ENCODE results near the gene IST1. TPM values are rescaled to one million over a fixed set of nuclear protein-coding genes. Genes with fewer than 3 reads are reported as not detected.

IST1 gene
- total RNA-seq, 1 experiment from 2014 or later: 206 TPM

- Histone ChIP-seq H3K27me3 (replicated peaks; ENCODE audit: insufficient read depth, low read depth, low read length, poor library complexity) (no peaks in the 10 kb centered on the region), H3K9me3 (ENCODE audit: low read depth, low read length, poor library complexity, severe bottlenecking) (no peaks in the 10 kb centered on the region), H3K4me3 (ENCODE audit: low read depth, low read length, poor library complexity, severe bottlenecking) (no peak overlapping the region), H3K36me3 (ENCODE audit: insufficient read depth, low read length, poor library complexity, severe bottlenecking) (peaks cover 43% of the 10 kb centered on the region), H3K4me1 (ENCODE audit: insufficient read depth, low read length, poor library complexity, severe bottlenecking) (no peaks in the 10 kb centered on the region), H3K27ac (ENCODE audit: low read depth, low read length, poor library complexity, severe bottlenecking) (no peak overlapping the region)
- TF ChIP-seq, protein P1, sequence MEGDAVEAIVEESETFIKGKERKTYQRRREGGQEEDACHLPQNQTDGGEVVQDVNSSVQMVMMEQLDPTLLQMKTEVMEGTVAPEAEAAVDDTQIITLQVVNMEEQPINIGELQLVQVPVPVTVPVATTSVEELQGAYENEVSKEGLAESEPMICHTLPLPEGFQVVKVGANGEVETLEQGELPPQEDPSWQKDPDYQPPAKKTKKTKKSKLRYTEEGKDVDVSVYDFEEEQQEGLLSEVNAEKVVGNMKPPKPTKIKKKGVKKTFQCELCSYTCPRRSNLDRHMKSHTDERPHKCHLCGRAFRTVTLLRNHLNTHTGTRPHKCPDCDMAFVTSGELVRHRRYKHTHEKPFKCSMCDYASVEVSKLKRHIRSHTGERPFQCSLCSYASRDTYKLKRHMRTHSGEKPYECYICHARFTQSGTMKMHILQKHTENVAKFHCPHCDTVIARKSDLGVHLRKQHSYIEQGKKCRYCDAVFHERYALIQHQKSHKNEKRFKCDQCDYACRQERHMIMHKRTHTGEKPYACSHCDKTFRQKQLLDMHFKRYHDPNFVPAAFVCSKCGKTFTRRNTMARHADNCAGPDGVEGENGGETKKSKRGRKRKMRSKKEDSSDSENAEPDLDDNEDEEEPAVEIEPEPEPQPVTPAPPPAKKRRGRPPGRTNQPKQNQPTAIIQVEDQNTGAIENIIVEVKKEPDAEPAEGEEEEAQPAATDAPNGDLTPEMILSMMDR (conservative IDR thresholded peaks at IDR 0.05; ENCODE audit: low read depth, low read length): no peak
- TF ChIP-seq EZH2 (IDR thresholded peaks at IDR 0.05; ENCODE audit: borderline replicate concordance, low read depth, low read length, poor library complexity, severe bottlenecking): no peak
- intact Hi-C loops (cut with micrococcal nuclease; ENCODE audit: unreplicated experiment): no loop called here
- no TSS peak for BruUV-seq (replicated peaks)
- ChIA-PET POLR2A (ENCODE audit: low non-redundant PET) (interaction anchor here (0.6 kb wide), 1 partner anchor 14 kb away, joined by 4 read pairs; no protein-coding TSS in a partner anchor), CTCF (no interaction called here)
- no peak for DNase-seq (ENCODE audit: low spot score)
Observed at GRCh38 chr16:71912534-71913275, 17.4 kb downstream of the IST1 start.

- no TSS peak for BruUV-seq (replicated peaks)
- intact Hi-C loops (cut with micrococcal nuclease; ENCODE audit: unreplicated experiment): no loop called here
- ChIA-PET POLR2A (ENCODE audit: low non-redundant PET) (no interaction called here), CTCF (interaction anchor here (0.7 kb wide), 1 partner anchor 32 kb away, joined by 4 read pairs; no protein-coding TSS in a partner anchor)
- H3K27me3 ChIP-seq (replicated peaks; ENCODE audit: insufficient read depth, low read depth, low read length, poor library complexity): no peaks in the 10 kb centered on the region
- H3K4me1 ChIP-seq (ENCODE audit: insufficient read depth, low read length, poor library complexity, severe bottlenecking): no peaks in the 10 kb centered on the region
- peaks cover 12% of the 10 kb centered on the region for H3K9me3 ChIP-seq (ENCODE audit: low read depth, low read length, poor library complexity, severe bottlenecking)
- no peak overlapping the region for H3K27ac ChIP-seq (ENCODE audit: low read depth, low read length, poor library complexity, severe bottlenecking)
- no peak for DNase-seq (ENCODE audit: low spot score)
- no peak overlapping the region for H3K4me3 ChIP-seq (ENCODE audit: low read depth, low read length, poor library complexity, severe bottlenecking)
- peaks cover 50% of the 10 kb centered on the region for H3K36me3 ChIP-seq (ENCODE audit: insufficient read depth, low read length, poor library complexity, severe bottlenecking)
- TF ChIP-seq, protein P1 (conservative IDR thresholded peaks at IDR 0.05; ENCODE audit: low read depth, low read length): no peak
- no peak for TF ChIP-seq EZH2 (IDR thresholded peaks at IDR 0.05; ENCODE audit: borderline replicate concordance, low read depth, low read length, poor library complexity, severe bottlenecking)
Observed at GRCh38 chr16:71914802-71915201, 19.5 kb downstream of the IST1 start.

DNA sequence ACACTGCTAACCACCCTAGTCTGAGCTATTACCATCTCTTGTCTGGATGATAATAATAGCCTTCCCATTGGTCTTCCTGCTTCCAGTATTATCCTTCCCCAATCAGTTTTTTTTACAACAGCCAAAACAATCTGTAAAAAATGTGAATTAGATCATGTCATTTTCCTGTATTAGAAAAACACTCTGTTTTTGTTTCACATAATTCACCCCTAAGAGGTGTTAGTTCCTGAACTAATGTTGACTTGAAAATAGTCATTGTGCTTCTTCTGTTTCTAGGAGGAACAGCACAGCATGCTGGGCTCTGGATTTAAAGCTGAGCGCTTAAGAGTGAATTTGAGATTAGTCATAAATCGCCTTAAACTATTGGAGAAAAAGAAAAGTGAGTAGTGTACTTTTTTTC lies 20.0 kb downstream of the IST1 start:
- H3K36me3 ChIP-seq (ENCODE audit: insufficient read depth, low read length, poor library complexity, severe bottlenecking): peaks cover 56% of the 10 kb centered on the region

More for the DNA sequence above, 20.0 kb downstream of the IST1 start:
- intact Hi-C loops (cut with micrococcal nuclease; ENCODE audit: unreplicated experiment): no loop called here
- TF ChIP-seq, protein P1 (conservative IDR thresholded peaks at IDR 0.05; ENCODE audit: low read depth, low read length): no peak
- no peak for TF ChIP-seq EZH2 (IDR thresholded peaks at IDR 0.05; ENCODE audit: borderline replicate concordance, low read depth, low read length, poor library complexity, severe bottlenecking)
- no peak overlapping the region for H3K27ac ChIP-seq (ENCODE audit: low read depth, low read length, poor library complexity, severe bottlenecking)
- H3K4me1 ChIP-seq (ENCODE audit: insufficient read depth, low read length, poor library complexity, severe bottlenecking): no peaks in the 10 kb centered on the region
- no TSS peak for BruUV-seq (replicated peaks)
- no peak for DNase-seq (ENCODE audit: low spot score)
- H3K4me3 ChIP-seq (ENCODE audit: low read depth, low read length, poor library complexity, severe bottlenecking): no peak overlapping the region
- no peaks in the 10 kb centered on the region for H3K27me3 ChIP-seq (replicated peaks; ENCODE audit: insufficient read depth, low read depth, low read length, poor library complexity)
- POLR2A ChIA-PET (ENCODE audit: low non-redundant PET): interaction anchor here (0.7 kb wide), 1 partner anchor 20 kb away, joined by 5 read pairs; the partner anchor contains the start of gene IST1
- CTCF ChIA-PET: interaction anchor here (0.7 kb wide), 1 partner anchor 33 kb away, joined by 4 read pairs; no protein-coding TSS in a partner anchor
- peaks cover 14% of the 10 kb centered on the region for H3K9me3 ChIP-seq (ENCODE audit: low read depth, low read length, poor library complexity, severe bottlenecking)

Measured in A673 (cell line).